Neural cell (in vitro differentiated cells): ENCODE measurements around the gene RDH16. TPM values are rescaled to one million over a fixed set of nuclear protein-coding genes. Genes with fewer than 3 reads are reported as not detected.

Source experiments
- H2AFZ ChIP-seq: fragments of 200-600, 300-800 bp; sonication (generic), shearing (Covaris generic); 2 replicates; pipeline ENCODE4 v1.6.0; 2014; ENCODE audit warnings: low read depth, mild to moderate bottlenecking, antibody characterized with exemption, low read length, moderate library complexity
- H3F3A ChIP-seq: fragments of 200-600 bp; shearing (Covaris generic); 2 replicates; pipeline ENCODE4 v1.6.1; 2016; ENCODE audit warnings: mild to moderate bottlenecking, moderate library complexity, mixed read lengths, antibody characterized with exemption, low read length; ENCODE audit not compliant: insufficient read depth, poor library complexity, severe bottlenecking
- H3K27ac ChIP-seq: fragments of 200-600, 300-800 bp; sonication (generic), shearing (Covaris generic); 2 replicates; pipeline ENCODE4 v1.5.1; 2014; ENCODE audit warnings: mild to moderate bottlenecking, low read length, moderate library complexity
- H3K27me3 ChIP-seq: fragments of 300-800, 200-600 bp; sonication (generic), shearing (Covaris generic); 2 replicates; pipeline ENCODE4 v1.6.0; 2014; ENCODE audit warnings: mild to moderate bottlenecking, low read depth, low read length, moderate library complexity; ENCODE audit not compliant: insufficient read depth
- H3K36me3 ChIP-seq: fragments of 300-800, 200-600 bp; sonication (generic), shearing (Covaris generic); 2 replicates; pipeline ENCODE4 v1.5.1; 2014; ENCODE audit warnings: mild to moderate bottlenecking, antibody characterized with exemption, low read length, moderate library complexity; ENCODE audit not compliant: insufficient read depth
- H3K4me2 ChIP-seq: fragments of 300-800, 200-600 bp; sonication (generic), shearing (Covaris generic); 2 replicates; pipeline ENCODE4 v1.6.0; 2014; ENCODE audit warnings: mild to moderate bottlenecking, low read length
- H3K4me3 ChIP-seq: fragments of 300-800, 200-600 bp; sonication (generic), shearing (Covaris generic); 2 replicates; pipeline ENCODE4 v1.5.1; 2014; ENCODE audit warnings: mild to moderate bottlenecking, low read length, moderate library complexity
- H3K79me2 ChIP-seq: fragments of 200-600 bp; shearing (Covaris generic); replicated peaks from 2 replicates; pipeline ENCODE4 v1.6.0; 2014; ENCODE audit warnings: mild to moderate bottlenecking, low read length, moderate library complexity; ENCODE audit not compliant: insufficient read depth
- H3K9ac ChIP-seq: fragments of 300-800, 200-600 bp; sonication (generic), shearing (Covaris generic); 2 replicates; pipeline ENCODE4 v1.6.1; 2016; ENCODE audit warnings: mild to moderate bottlenecking, low read length, mixed read lengths
- H3K9me2 ChIP-seq: fragments of 200-600 bp; shearing (Covaris generic); 2 replicates; pipeline ENCODE4 v1.6.1; 2016; ENCODE audit warnings: mild to moderate bottlenecking, low read length, mixed read lengths; ENCODE audit not compliant: insufficient read depth
- H3K9me3 ChIP-seq: fragments of 200-600, 300-800 bp; sonication (generic), shearing (Covaris generic); 2 replicates; pipeline ENCODE4 v1.6.1; 2016; ENCODE audit warnings: mild to moderate bottlenecking, mixed run types, low read length, moderate library complexity, mixed read lengths
- H4K20me1 ChIP-seq: fragments of 200-600 bp; shearing (Covaris generic); 2 replicates; pipeline ENCODE4 v1.6.1; 2016; ENCODE audit warnings: mild to moderate bottlenecking, mixed run types; ENCODE audit not compliant: insufficient read depth
- EP300 ChIP-seq: fragments of 450-650 bp; conservative IDR thresholded peaks from 2 replicates; pipeline ENCODE4 v1.6.1; 2014; ENCODE audit warnings: antibody characterized with exemption, mild to moderate bottlenecking, moderate library complexity; ENCODE audit not compliant: poor library complexity, severe bottlenecking
- EZH2 ChIP-seq: fragments of 200-600, 300-800 bp; shearing (Covaris generic), sonication (generic); IDR thresholded peaks from 2 replicates; pipeline ENCODE4 v1.6.1; 2014; ENCODE audit warnings: antibody characterized with exemption, low read length, borderline replicate concordance, mild to moderate bottlenecking; ENCODE audit not compliant: insufficient read depth, poor library complexity, severe bottlenecking
- MXI1 ChIP-seq: fragments of 450-650 bp; conservative IDR thresholded peaks from 2 replicates; pipeline ENCODE4 v1.6.1; 2014; ENCODE audit warnings: antibody characterized with exemption, mild to moderate bottlenecking; ENCODE audit not compliant: poor library complexity, severe bottlenecking
- POLR2AphosphoS5 ChIP-seq: IDR thresholded peaks from 2 replicates; pipeline ENCODE4 v1.6.1; 2012
- RAD21 ChIP-seq: fragments of 450-650 bp; conservative IDR thresholded peaks from 2 replicates; pipeline ENCODE4 v1.6.1; 2014; ENCODE audit warnings: antibody characterized with exemption, mild to moderate bottlenecking, moderate library complexity
- SMC3 ChIP-seq: fragments of 450-650 bp; conservative IDR thresholded peaks from 2 replicates; pipeline ENCODE4 v1.6.1; 2014; ENCODE audit warnings: antibody characterized with exemption, mild to moderate bottlenecking, moderate library complexity; ENCODE audit not compliant: poor library complexity
- TAF1 ChIP-seq: IDR thresholded peaks from 2 replicates; pipeline ENCODE4 v1.6.1; 2012; ENCODE audit warnings: low read depth
- polyA plus RNA-seq: library from polyadenylated mRNA; depleted of rRNA; stranded (reverse); fragments of >200 nt; gene quantifications from 2 replicates; pipeline ENCODE4 v1.2.3, GENCODE V29; 2014
- TF ChIP-seq, protein P1 (sequence below): fragments of 450-650 bp; IDR thresholded peaks from 2 replicates; pipeline ENCODE4 v1.5.1; 2014; ENCODE audit warnings: antibody characterized with exemption, mild to moderate bottlenecking, moderate library complexity; ENCODE audit not compliant: poor library complexity, severe bottlenecking
- TF ChIP-seq, protein P2 (sequence below): IDR thresholded peaks from 2 replicates; pipeline ENCODE4 v1.6.1; 2012; ENCODE audit warnings: borderline replicate concordance

The RDH16 gene
- polyA plus RNA-seq, 1 donor from 2014 or later = 1.0 TPM

DNA sequence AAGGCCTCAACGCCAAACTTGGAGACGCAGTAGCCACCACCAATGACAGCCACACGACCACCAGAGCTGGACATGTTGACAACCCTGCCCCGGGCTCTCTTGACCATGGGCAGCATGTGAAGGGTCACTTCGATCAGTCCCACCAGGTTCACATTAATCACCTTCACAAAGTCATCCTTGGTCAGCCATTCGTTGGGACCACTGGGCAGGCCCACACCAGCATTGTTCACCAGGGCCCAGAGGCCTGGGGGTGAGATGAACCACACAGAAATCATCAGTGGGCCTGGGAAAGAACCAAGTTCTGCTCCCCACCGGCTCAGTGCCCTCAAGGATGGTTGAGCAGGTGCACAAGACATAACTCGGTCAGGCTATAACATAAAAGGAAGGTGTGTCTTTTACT, 27.2 kb downstream of the RDH16 start:
- Histone ChIP-seq H3K36me3 (no peaks in the 10 kb centered on the region), H3K9ac (no peak overlapping the region), H4K20me1 (no peaks in the 10 kb centered on the region), H3F3A (no peaks in the 10 kb centered on the region), H3K27ac (no peak overlapping the region), H3K4me2 (no peak overlapping the region), H3K27me3 (no peaks in the 10 kb centered on the region), H3K9me2 (no peaks in the 10 kb centered on the region), H3K79me2 (no peaks in the 10 kb centered on the region), H3K9me3 (no peaks in the 10 kb centered on the region), H3K4me3 (no peak overlapping the region), H2AFZ (no peak overlapping the region)
- TF ChIP-seq, protein P1, sequence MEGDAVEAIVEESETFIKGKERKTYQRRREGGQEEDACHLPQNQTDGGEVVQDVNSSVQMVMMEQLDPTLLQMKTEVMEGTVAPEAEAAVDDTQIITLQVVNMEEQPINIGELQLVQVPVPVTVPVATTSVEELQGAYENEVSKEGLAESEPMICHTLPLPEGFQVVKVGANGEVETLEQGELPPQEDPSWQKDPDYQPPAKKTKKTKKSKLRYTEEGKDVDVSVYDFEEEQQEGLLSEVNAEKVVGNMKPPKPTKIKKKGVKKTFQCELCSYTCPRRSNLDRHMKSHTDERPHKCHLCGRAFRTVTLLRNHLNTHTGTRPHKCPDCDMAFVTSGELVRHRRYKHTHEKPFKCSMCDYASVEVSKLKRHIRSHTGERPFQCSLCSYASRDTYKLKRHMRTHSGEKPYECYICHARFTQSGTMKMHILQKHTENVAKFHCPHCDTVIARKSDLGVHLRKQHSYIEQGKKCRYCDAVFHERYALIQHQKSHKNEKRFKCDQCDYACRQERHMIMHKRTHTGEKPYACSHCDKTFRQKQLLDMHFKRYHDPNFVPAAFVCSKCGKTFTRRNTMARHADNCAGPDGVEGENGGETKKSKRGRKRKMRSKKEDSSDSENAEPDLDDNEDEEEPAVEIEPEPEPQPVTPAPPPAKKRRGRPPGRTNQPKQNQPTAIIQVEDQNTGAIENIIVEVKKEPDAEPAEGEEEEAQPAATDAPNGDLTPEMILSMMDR = no peak
- TF ChIP-seq EZH2 = no peak
- TF ChIP-seq RAD21 = no peak
- no peak for TF ChIP-seq EP300
- TF ChIP-seq SMC3 = no peak
- no peak for TF ChIP-seq POLR2AphosphoS5
- no peak for TF ChIP-seq TAF1
- TF ChIP-seq MXI1 = no peak
- TF ChIP-seq, protein P2, sequence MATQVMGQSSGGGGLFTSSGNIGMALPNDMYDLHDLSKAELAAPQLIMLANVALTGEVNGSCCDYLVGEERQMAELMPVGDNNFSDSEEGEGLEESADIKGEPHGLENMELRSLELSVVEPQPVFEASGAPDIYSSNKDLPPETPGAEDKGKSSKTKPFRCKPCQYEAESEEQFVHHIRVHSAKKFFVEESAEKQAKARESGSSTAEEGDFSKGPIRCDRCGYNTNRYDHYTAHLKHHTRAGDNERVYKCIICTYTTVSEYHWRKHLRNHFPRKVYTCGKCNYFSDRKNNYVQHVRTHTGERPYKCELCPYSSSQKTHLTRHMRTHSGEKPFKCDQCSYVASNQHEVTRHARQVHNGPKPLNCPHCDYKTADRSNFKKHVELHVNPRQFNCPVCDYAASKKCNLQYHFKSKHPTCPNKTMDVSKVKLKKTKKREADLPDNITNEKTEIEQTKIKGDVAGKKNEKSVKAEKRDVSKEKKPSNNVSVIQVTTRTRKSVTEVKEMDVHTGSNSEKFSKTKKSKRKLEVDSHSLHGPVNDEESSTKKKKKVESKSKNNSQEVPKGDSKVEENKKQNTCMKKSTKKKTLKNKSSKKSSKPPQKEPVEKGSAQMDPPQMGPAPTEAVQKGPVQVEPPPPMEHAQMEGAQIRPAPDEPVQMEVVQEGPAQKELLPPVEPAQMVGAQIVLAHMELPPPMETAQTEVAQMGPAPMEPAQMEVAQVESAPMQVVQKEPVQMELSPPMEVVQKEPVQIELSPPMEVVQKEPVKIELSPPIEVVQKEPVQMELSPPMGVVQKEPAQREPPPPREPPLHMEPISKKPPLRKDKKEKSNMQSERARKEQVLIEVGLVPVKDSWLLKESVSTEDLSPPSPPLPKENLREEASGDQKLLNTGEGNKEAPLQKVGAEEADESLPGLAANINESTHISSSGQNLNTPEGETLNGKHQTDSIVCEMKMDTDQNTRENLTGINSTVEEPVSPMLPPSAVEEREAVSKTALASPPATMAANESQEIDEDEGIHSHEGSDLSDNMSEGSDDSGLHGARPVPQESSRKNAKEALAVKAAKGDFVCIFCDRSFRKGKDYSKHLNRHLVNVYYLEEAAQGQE = no peak

DNA sequence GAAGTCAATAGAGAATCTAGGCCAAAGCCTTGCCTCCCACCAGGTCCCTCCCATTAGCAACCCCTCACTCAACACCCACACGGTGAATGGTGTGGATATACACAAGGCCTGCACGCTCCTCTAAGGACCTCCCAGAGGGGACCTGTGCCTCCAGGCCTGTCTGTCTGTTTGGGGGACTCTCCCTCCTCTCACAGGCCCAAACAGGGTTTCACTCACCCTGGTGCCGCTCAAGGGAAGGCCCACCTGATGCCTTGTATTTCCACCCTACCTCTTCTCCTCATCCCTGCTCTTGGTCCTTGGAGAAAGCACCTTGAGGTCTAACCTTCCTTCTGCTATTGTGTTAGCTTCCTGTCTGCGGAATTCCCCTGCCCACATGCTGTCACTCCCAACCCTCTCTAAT, 27.6 kb downstream of the RDH16 start:
- TF ChIP-seq EZH2 (no peak), EP300 (no peak), TAF1 (no peak), MXI1 (no peak), POLR2AphosphoS5 (no peak), RAD21 (no peak), SMC3 (no peak)
- TF ChIP-seq, protein P1 = no peak
- TF ChIP-seq, protein P2 = no peak
- Histone ChIP-seq H2AFZ (no peak overlapping the region), H4K20me1 (no peaks in the 10 kb centered on the region), H3K27ac (no peak overlapping the region), H3K9me2 (no peaks in the 10 kb centered on the region), H3K4me2 (no peak overlapping the region), H3K36me3 (no peaks in the 10 kb centered on the region), H3F3A (no peaks in the 10 kb centered on the region), H3K9ac (no peak overlapping the region), H3K4me3 (no peak overlapping the region), H3K9me3 (no peaks in the 10 kb centered on the region), H3K79me2 (no peaks in the 10 kb centered on the region), H3K27me3 (no peaks in the 10 kb centered on the region)
